Ishikawa (cell line): ENCODE results near the gene ZP3.

Experiments used
- EP300 ChIP-seq: IDR thresholded peaks from 2 replicates; pipeline ENCODE4 v1.6.1; 2012; ENCODE audit warnings: borderline replicate concordance
- TCF12 ChIP-seq: IDR thresholded peaks from 2 replicates; pipeline ENCODE4 v1.6.1; 2012; ENCODE audit warnings: low read depth
- YY1 ChIP-seq: IDR thresholded peaks from 2 replicates; pipeline ENCODE4 v1.6.1; 2012; ENCODE audit warnings: low read depth
- TF ChIP-seq, protein P1 (sequence below): IDR thresholded peaks from 2 replicates; pipeline ENCODE4 v1.6.1; 2012

DNA sequence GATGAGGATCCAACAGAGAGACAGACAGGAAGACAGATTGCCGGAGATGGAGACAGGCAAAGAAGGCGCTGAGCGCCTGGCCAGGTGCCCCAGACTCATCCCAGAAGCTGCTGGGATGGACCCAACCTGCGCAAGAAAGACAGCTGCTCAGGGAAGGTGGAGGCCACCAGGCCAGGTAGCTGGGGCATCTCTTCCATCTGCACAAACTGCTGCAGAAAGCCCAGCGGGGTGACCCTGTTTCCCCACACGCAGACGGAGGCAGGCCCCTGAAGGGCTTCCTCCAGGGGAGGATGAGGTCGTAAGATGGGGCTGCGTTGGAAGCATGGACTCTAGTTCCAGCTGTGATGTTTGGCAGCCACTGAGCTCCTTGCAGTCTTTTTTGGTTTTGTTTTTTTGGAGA lies 49.5 kb upstream of the ZP3 start:
- no peak for TF ChIP-seq YY1
- no peak for TF ChIP-seq TCF12
- TF ChIP-seq, protein P1, sequence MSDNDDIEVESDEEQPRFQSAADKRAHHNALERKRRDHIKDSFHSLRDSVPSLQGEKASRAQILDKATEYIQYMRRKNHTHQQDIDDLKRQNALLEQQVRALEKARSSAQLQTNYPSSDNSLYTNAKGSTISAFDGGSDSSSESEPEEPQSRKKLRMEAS: no peak
- no peak for TF ChIP-seq EP300
